Activated CD8-positive, alpha-beta memory T cell treated with anti-CD3 and anti-CD28 coated beads for 1 hour (primary cell): ENCODE data around the gene MRPL12.
A peak's percentile ranks its signal among the peaks of the same experiment; 100 is the strongest.

ENCODE experiments used
- DNase-seq, 2 donors: peaks; one replicate each; pipeline ENCODE4 v3.0.0-alpha.2; 2020; ENCODE audit warnings: low read depth in 1 of 2; ENCODE audit errors: extremely low read depth in 1 of 2

The MRPL12 gene

DNA sequence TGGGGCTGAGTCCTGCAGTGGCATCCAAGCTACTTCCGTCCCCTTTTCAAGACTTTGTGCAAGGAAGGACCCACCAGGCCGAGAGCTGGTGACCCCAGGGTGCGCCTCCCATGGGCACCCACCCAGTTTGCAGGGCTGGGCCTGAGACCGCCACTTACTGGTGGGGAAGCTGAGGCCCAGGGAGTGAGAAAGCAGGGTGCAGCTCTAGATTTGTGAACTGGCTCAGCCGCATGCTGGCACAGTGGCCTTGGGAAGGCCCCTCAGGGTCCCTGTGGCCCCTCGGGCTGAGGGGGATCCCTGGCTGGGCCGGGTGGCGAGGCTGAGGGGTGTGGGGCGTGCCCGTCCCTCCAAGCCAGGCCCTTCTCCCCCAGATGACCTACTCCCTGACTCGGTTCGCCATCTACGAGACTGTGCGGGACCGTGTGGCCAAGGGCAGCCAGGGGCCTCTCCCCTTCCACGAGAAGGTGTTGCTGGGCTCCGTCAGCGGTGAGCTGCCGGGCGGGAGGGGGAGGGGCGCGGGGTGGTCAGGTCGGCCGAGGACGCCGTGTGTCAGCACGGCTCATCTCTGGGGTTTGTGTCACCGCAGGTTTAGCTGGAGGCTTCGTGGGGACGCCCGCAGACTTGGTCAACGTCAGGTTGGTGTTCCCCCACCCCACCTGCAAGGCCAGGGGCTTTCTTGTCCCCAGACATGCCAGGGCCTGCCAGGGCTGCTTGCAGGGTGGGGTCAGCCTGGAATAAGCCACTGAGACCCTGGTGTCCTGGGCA is 12.1 kb downstream of the MRPL12 start:
- DNase-seq: no peak

DNA sequence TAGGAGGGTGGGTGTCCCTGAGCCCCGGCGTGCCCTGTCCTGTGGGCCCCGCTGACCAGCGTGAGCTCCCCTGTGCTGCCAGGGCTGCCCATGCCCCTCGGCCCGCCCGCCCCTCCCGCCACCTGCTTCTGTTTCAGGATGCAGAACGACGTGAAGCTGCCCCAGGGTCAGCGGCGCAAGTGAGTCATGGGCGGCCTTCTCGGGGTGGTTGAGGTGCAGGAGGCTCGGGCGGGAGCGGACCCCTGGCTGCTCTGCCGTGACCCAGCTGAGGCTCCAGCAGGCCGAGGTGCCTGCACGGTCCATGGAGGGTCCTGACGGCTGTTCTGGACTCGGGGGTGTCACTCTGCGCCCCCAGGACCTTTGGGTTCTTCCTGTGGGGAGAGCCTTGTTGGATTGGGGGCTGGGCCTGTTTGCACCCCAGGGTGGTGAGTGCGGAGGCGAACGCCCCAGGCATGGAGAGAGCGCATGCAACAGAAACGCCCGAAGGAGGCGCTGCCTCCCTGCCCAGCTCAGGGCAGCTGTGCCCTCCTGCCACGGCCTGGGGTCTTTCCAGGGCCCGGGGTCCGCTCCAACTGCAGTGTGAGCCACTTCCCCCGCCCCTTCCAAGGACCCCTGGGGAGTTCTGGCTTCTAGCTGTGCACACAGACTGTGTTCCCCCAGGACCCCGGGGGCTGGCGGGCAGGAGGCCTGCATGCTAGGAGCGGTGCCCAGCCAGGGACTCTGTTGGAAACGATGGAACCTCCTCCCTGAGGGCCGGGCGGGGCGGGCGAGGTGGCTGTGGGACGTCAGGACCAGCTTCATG is 12.9 kb downstream of the MRPL12 start:
- no peak for DNase-seq

DNA sequence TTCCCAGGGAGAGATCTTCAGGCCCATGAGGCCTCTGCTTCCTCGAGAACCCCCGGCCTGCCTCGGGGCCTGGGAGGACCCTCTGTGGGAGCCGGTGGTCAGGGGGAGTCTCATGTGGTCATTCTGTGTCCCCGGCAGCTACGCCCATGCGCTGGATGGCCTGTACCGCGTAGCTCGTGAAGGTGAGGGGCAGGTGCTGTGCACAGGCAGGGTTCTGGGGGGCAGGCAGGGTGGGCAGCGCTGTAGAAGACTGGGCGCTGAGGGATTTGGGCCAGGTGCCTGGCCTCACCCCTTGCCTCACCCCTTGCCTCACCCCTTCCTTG is 13.5 kb downstream of the MRPL12 start:
- no peak for DNase-seq

- no peak for DNase-seq
Measured at GRCh38 chr17:81717049-81717765, 14.0 kb downstream of the MRPL12 start.

- no peak for DNase-seq
Measured at GRCh38 chr17:81717766-81718089, 14.6 kb downstream of the MRPL12 start.

- DNase-seq: no peak
Measured at GRCh38 chr17:81719410-81720266, 16.5 kb downstream of the MRPL12 start.

DNA sequence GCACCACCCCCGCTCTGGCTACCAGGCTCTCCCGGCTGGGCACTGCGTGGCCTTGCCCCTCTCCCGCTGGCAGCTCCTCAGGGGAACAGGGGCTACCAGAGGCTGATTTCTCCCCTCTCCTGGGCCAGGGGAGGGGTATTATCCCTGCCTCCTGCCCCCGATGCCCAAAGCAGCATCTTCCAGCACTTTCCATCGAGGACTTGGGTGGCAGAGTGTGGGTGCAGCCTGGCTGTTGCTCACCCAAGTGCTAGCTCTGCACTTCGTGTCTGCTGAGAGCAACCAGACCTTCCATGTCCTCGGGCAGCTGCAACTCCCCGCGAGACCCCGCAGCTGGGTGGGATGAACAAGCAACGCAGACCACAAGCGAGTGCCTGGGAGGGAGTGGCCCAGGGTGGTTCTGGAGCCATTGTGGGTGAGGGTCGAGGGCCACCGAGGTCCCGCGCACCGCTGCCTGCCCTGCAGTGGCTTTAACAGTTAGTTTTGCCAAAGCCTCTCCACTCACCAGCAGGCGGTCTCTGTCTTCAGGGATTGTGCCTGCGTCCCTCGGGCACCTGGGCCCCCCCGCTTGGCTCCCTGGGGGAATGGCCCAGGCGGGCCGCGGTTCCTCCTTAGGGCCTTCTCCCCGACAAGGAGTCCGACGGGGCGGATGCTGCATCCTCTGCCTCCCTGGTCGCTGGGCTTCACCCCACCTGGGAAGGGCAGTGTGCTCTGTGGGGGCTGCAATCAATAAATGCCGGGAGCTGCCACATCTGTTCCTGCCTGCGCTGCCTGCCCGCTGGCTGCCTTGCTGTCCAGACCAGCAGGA is 17.3 kb downstream of the MRPL12 start:
- no peak for DNase-seq

- no peak for DNase-seq
Measured at GRCh38 chr17:81722184-81723120, 19.3 kb downstream of the MRPL12 start.

- DNase-seq: no peak
Measured at GRCh38 chr17:81723651-81724209, 20.6 kb downstream of the MRPL12 start.

DNA sequence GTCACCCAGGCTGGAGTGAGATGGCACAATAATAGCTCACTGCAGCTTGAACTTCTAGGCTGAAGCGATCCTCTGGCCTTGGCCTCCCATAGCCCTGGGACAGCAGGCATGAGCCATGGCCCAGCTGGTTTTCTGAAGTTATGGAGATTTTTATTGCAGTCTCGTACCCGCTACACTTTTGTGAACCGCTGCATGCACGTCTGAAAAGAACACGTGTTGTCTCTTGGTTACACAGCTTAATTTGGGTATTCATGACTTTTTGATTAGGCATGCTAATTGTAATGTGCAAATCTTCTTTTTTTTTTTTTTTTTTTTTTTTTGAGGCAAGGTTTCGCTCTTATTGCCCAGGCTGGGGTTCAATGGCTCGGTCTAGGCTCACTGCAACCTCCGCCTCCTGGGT is 22.3 kb downstream of the MRPL12 start:
- DNase-seq: no peak

DNA sequence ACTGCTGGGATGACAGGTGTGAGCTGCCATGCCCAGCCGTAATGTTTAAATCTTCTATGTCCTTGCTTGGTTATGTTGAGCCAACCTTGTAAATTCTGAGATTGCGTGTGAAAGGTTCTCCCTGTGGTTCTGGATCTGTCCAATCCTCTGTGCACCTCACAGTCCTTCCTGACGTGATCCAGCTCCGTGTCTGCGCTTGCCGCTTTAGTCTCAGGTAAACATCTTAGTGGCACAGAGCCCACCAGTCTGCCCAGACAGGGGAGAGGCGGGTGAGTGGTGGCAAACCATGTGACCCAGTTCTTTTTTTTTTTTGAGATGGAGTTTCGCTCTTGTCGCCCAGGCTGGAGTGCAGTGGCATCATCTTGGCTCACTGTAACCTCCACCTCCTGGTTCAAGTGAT is 22.8 kb downstream of the MRPL12 start:
- no peak for DNase-seq

GRCh38 chr17:81727324-81728031 is 24.3 kb downstream of the MRPL12 start:
- DNase-seq: no peak

GRCh38 chr17:81733507-81734404 is 30.6 kb downstream of the MRPL12 start:
- peak in 1 of 2 donors; percentile 43 for DNase-seq

GRCh38 chr17:81734405-81735263 is 31.5 kb downstream of the MRPL12 start:
- no peak for DNase-seq

DNA sequence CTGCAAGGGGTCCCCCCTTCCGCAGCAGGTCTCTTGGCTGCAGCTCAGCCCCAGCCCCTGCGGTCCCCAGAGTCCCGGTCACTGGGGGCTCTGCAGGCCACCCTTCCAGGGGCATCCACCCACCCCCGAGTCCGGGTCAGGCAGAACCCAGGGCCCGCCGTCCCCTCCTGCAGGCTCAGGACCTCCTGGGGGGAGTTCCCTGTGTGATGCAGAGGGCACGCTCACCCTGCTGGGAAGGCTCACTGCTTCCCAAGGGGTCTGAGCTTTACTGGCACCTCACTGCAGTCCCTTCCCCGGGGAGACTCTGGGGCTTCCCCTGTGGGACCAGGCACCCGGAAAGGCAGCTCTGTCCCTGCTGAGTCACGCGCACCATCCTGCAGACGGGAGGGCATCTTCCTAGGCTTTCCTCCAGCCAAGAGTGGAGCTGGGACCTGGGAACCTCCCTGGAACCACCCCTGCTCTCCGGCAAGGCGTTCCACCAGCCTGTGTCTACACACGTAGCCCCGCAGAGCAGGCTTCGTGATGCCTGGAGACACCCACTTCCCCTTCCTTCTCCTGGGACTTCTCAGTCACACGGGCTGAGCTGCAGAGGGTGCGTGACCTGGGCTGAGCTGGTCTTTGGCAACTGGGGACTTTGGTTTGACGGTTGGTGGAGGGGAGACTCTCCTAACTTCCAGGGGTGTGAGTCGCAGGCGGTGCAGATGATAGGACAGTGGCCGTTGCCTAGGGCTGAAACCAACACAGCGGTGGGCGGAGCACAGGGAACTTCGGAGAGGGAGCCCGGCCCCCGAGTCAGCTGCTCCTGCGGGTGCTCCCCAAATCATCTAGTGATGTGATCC is 32.3 kb downstream of the MRPL12 start:
- DNase-seq: no peak
